Tibial nerve (tissue), 4 donors: ENCODE results near the gene TBC1D5. TPM values are rescaled to one million over a fixed set of nuclear protein-coding genes. Genes with fewer than 3 reads are reported as not detected.

Experiments
- DNase-seq, 2 donors: peaks; one replicate each; pipeline ENCODE4 v3.0.0-alpha.2; 2019; ENCODE audit warnings: low spot score in 2 of 2
- H3K27ac ChIP-seq, 4 donors: fragments of 200-600 bp; sonication (generic) in 3 of 4; one replicate each; pipeline ENCODE4 v1.5.1; 2017 to 2019; ENCODE audit warnings: mild to moderate bottlenecking in 1 of 4
- H3K27me3 ChIP-seq, 2 donors: fragments of 200-600 bp; sonication (generic) in 1 of 2; one replicate each; pipeline versions ENCODE4 v1.5.1 to v1.6.0; 2017 to 2019
- H3K36me3 ChIP-seq, 3 donors: fragments of 200-600 bp; sonication (generic); one replicate each; pipeline ENCODE4 v1.5.1; 2018 to 2019
- H3K4me1 ChIP-seq, 4 donors: fragments of 200-600 bp; sonication (generic) in 3 of 4; one replicate each; pipeline ENCODE4 v1.5.1; 2017 to 2019
- H3K4me3 ChIP-seq, 4 donors: fragments of 200-600 bp; sonication (generic) in 3 of 4; one replicate each; pipeline ENCODE4 v1.5.1; 2017 to 2019; ENCODE audit warnings: mild to moderate bottlenecking in 1 of 4, moderate library complexity in 1 of 4
- H3K9me3 ChIP-seq, 4 donors: fragments of 200-600 bp; sonication (generic) in 3 of 4; one replicate each; pipeline ENCODE4 v1.5.1; 2017 to 2019
- EP300 ChIP-seq, 2 donors: sonication (generic); formaldehyde crosslinking; IDR thresholded peaks; one replicate each; pipeline ENCODE4 v1.6.1; 2017; ENCODE audit warnings: antibody characterized with exemption in 2 of 2, mild to moderate bottlenecking in 1 of 2
- POLR2A ChIP-seq, 2 donors: fragments of 450-650 bp; IDR thresholded peaks; one replicate each; pipeline ENCODE4 v1.6.1; 2017; ENCODE audit warnings: antibody characterized with exemption in 2 of 2, mild to moderate bottlenecking in 2 of 2, moderate library complexity in 2 of 2
- WGBS, 2 donors: methylation state at CpG; one replicate each; pipeline ENCODE4 v1.1.5; 2018; 5-methylcytosine and 5-hydroxymethylcytosine counted together
- total RNA-seq, 4 donors: library from RNA; depleted of rRNA; stranded (reverse); fragments of >200 nt; gene quantifications; one replicate each; pipeline ENCODE4 v1.1.0, GENCODE V29; 2016
- TF ChIP-seq, protein P1 (sequence below), 5 experiments: fragments of 200-600 bp in 3 of 5; fragments of 450-650 bp in 2 of 5; sonication (generic) in 3 of 5; IDR thresholded peaks; one replicate each; pipeline ENCODE4 v1.5.1; 2016 to 2019; ENCODE audit warnings: antibody characterized with exemption in 5 of 5, mild to moderate bottlenecking in 3 of 5, moderate library complexity in 2 of 5

The TBC1D5 gene
- total RNA-seq, 4 donors from 2014 or later, result 55.2 to 128 (median 79.4) TPM

DNA sequence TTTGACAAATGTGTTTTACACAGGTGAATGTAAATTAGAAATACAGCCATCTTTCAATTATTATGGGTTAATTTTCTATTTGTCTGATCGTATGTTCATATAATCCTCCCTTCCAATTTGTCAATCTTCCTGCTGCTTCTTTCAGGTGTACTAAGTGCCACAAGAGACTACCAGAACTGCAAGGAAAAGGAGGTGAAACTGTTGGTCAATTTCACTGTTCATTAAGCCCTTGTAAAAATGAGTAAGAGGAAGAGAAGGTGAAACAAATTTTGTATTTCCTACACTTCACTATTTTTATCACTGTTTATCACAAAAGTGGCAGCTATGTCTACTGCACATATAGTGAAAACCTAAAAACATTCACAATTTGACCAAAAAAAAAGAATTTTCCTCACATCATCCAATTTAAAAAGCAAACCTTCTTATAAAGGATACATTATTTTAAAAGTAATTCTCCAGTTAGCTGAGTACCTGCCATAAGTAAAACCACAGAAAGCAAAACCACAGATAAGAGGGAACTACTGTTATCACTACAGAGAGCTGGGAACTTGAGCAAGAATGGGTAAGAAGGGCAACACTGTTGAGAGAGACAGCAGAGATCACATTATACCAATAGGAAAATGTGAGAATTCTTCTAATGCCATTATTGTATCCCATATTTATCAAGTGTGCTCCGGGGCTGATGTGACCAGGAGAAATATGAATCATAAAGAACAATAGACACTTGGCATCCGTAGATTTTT is 163.0 kb downstream of the TBC1D5 start:
- no peak overlapping the region for H3K27ac ChIP-seq
- no peaks in the 10 kb centered on the region for H3K9me3 ChIP-seq
- DNase-seq, result no peak

GRCh38 chr3:17577796-17578520 is 164.5 kb downstream of the TBC1D5 start:
- peaks cover 0 to 20% (median 4%) of the 10 kb centered on the region in 4 donors for H3K4me1 ChIP-seq
- H3K27ac ChIP-seq, result no peak overlapping the region
- DNase-seq, result no peak
- TF ChIP-seq, protein P1, sequence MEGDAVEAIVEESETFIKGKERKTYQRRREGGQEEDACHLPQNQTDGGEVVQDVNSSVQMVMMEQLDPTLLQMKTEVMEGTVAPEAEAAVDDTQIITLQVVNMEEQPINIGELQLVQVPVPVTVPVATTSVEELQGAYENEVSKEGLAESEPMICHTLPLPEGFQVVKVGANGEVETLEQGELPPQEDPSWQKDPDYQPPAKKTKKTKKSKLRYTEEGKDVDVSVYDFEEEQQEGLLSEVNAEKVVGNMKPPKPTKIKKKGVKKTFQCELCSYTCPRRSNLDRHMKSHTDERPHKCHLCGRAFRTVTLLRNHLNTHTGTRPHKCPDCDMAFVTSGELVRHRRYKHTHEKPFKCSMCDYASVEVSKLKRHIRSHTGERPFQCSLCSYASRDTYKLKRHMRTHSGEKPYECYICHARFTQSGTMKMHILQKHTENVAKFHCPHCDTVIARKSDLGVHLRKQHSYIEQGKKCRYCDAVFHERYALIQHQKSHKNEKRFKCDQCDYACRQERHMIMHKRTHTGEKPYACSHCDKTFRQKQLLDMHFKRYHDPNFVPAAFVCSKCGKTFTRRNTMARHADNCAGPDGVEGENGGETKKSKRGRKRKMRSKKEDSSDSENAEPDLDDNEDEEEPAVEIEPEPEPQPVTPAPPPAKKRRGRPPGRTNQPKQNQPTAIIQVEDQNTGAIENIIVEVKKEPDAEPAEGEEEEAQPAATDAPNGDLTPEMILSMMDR (IDR thresholded peaks at IDR 0.05), result no peak
- no peak for TF ChIP-seq POLR2A (IDR thresholded peaks at IDR 0.05)
- no peak for TF ChIP-seq EP300 (IDR thresholded peaks at IDR 0.05)
- 72 to 74% methylated on average over 4 of the region's 4 CpGs for WGBS, 2 donors
- H3K9me3 ChIP-seq, result no peaks in the 10 kb centered on the region
- no peaks in the 10 kb centered on the region for H3K27me3 ChIP-seq
- no peaks in the 10 kb centered on the region for H3K36me3 ChIP-seq
- no peak overlapping the region for H3K4me3 ChIP-seq

More for the DNA sequence above, 163.0 kb downstream of the TBC1D5 start:
- Histone ChIP-seq H3K4me3 (no peak overlapping the region), H3K27me3 (no peaks in the 10 kb centered on the region), H3K4me1 (peaks cover 0 to 20% (median 4%) of the 10 kb centered on the region in 4 donors), H3K36me3 (no peaks in the 10 kb centered on the region)
- 63 to 75% methylated on average over 3 of the region's 3 CpGs for WGBS, 2 donors
- TF ChIP-seq, protein P1 (IDR thresholded peaks at IDR 0.05), result no peak
- TF ChIP-seq POLR2A (IDR thresholded peaks at IDR 0.05), result no peak
- no peak for TF ChIP-seq EP300 (IDR thresholded peaks at IDR 0.05)

DNA sequence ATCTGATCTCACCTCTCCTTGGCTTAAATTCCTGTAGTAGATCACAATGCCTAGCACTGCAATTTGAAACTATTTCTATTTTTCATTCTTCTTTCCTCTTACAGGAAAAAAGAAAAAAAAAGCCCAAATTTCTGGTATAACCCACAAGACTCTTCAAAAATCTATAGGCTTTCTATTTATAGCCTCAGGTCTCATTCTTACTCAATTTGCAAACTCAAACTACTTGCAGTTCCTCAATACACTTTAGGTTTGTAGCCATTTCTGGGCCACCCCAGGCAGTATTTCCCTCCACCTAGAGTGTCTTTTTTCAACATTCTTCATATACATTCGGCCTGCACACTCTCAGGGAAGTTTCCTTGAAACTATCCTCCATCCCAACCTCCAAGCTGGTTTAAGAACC is 169.0 kb downstream of the TBC1D5 start:
- Histone ChIP-seq H3K27me3 (no peaks in the 10 kb centered on the region), H3K4me1 (peaks cover 0 to 6% (median 0%) of the 10 kb centered on the region in 4 donors), H3K9me3 (no peaks in the 10 kb centered on the region), H3K4me3 (no peak overlapping the region), H3K27ac (no peak overlapping the region), H3K36me3 (no peaks in the 10 kb centered on the region)
- no peak for TF ChIP-seq POLR2A (IDR thresholded peaks at IDR 0.05)
- TF ChIP-seq, protein P1 (IDR thresholded peaks at IDR 0.05), result no peak
- 88 to 89% methylated on average over 1 of the region's 1 CpG for WGBS, 2 donors
- no peak for DNase-seq

GRCh38 chr3:17571686-17572085 is 170.7 kb downstream of the TBC1D5 start:
- Histone ChIP-seq H3K27me3 (no peaks in the 10 kb centered on the region), H3K4me1 (no peaks in the 10 kb centered on the region), H3K27ac (no peak overlapping the region), H3K9me3 (no peaks in the 10 kb centered on the region), H3K4me3 (no peak overlapping the region), H3K36me3 (no peaks in the 10 kb centered on the region)
- TF ChIP-seq EP300 (IDR thresholded peaks at IDR 0.05), result no peak
- no peak for TF ChIP-seq POLR2A (IDR thresholded peaks at IDR 0.05)
- TF ChIP-seq, protein P1 (IDR thresholded peaks at IDR 0.05), result no peak
- no peak for DNase-seq
- WGBS, 2 donors, result 81 to 91% methylated on average over 1 of the region's 1 CpG

GRCh38 chr3:17562845-17563244 is 179.6 kb downstream of the TBC1D5 start:
- Histone ChIP-seq H3K27ac (no peak overlapping the region), H3K27me3 (no peaks in the 10 kb centered on the region), H3K4me1 (no peaks in the 10 kb centered on the region), H3K4me3 (no peak overlapping the region), H3K9me3 (no peaks in the 10 kb centered on the region), H3K36me3 (no peaks in the 10 kb centered on the region)
- TF ChIP-seq, protein P1 (IDR thresholded peaks at IDR 0.05), result no peak
- TF ChIP-seq POLR2A (IDR thresholded peaks at IDR 0.05), result no peak
- TF ChIP-seq EP300 (IDR thresholded peaks at IDR 0.05), result no peak
- WGBS, 2 donors, result 95 to 96% methylated on average over 3 of the region's 3 CpGs
- DNase-seq, result no peak
